K562 (cell line): ENCODE data around the gene UBXN2A. TPM values are rescaled to one million over a fixed set of nuclear protein-coding genes. Genes with fewer than 3 reads are reported as not detected.

ENCODE experiments used
- CCNT2 ChIP-seq: IDR thresholded peaks from 2 replicates; pipeline ENCODE4 v1.6.1; 2011; ENCODE audit warnings: borderline replicate concordance, low read depth, mild to moderate bottlenecking, moderate library complexity, mixed read lengths, low read length; ENCODE audit not compliant: insufficient read length; ENCODE audit errors: extremely low read depth
- ELK3 ChIP-seq: fragments of 450-650 bp; formaldehyde crosslinking; IDR thresholded peaks from 2 replicates; pipeline ENCODE4 v1.4.0; 2020; ENCODE audit warnings: mild to moderate bottlenecking
- ETV5 ChIP-seq: sonication (generic); formaldehyde crosslinking; IDR thresholded peaks from 2 replicates; pipeline ENCODE4 v1.4.0; 2020; ENCODE audit warnings: low read depth, mild to moderate bottlenecking, missing genetic modification reagents
- KDM4B ChIP-seq, 2 experiments: fragments of 450-650 bp in 1 of 2; sonication (generic) in 1 of 2; IDR thresholded peaks; 2 replicates each; pipeline ENCODE4 v1.6.1; 2016 to 2017; ENCODE audit warnings: borderline replicate concordance in 2 of 2, antibody characterized with exemption in 1 of 2, low read depth in 1 of 2, mild to moderate bottlenecking in 1 of 2
- KHSRP ChIP-seq: fragments of 450-650 bp; IDR thresholded peaks from 2 replicates; pipeline ENCODE4 v1.6.1; 2017
- MAZ ChIP-seq, 2 experiments: fragments of 450-650 bp in 1 of 2; sonication (generic) in 1 of 2; formaldehyde crosslinking; IDR thresholded peaks in 1 of 2; conservative IDR thresholded peaks in 1 of 2; 2 replicates each; pipeline versions ENCODE4 v1.4.0 to v1.5.0; 2020; ENCODE audit warnings: mild to moderate bottlenecking in 1 of 2, missing genetic modification reagents in 1 of 2
- MTA2 ChIP-seq: fragments of 450-650 bp; IDR thresholded peaks from 2 replicates; pipeline ENCODE4 v1.6.1; 2016; ENCODE audit warnings: low read depth
- ZC3H8 ChIP-seq: fragments of 450-650 bp; IDR thresholded peaks from 2 replicates; pipeline ENCODE4 v1.6.1; 2017
- ZNF174 ChIP-seq: fragments of 250-450 bp; sonication (Bioruptor Pico); IDR thresholded peaks from 2 replicates; pipeline ENCODE4 v1.4.0; 2020; ENCODE audit warnings: mild to moderate bottlenecking
- polyA plus RNA-seq, 8 experiments: library from polyadenylated mRNA; depleted of rRNA in 4 of 8; stranded (reverse) in 5 of 8; unstranded in 3 of 8; fragments of >200 nt; fragmentation: Nextera tagmentation in 2 of 8; fragmentation: Illumina TruSeq in 1 of 8; extraction: Ambion mirVana in 2 of 8; extraction: Trizol in 1 of 8; gene quantifications; 2 replicates each; pipeline versions ENCODE4 v1.2.1 to v1.2.3, GENCODE V29; 2011 to 2014; ENCODE audit warnings: inconsistent platforms in 1 of 8, missing spikeins in 1 of 8
- total RNA-seq, 7 experiments: library from RNA; depleted of rRNA in 6 of 7; stranded (reverse); fragments of >200 nt in 6 of 7; fragmentation: Illumina TruSeq in 2 of 7; extraction: Trizol in 2 of 7; gene quantifications; 2 replicates each; pipeline versions ENCODE4 v1.2.1 to v1.2.3, GENCODE V29; 2011 to 2021; ENCODE audit warnings: low replicate concordance in 1 of 7
- TF ChIP-seq, protein P1 (sequence below): fragments of 450-650 bp; formaldehyde crosslinking; IDR thresholded peaks from 2 replicates; pipeline ENCODE4 v1.4.0; 2022; ENCODE audit warnings: mild to moderate bottlenecking, moderate library complexity

Gene UBXN2A
- total and polyA plus RNA-seq, 9 of the 15 experiments (the other 6 are each of a cell fraction or from before 2014, with no cell fraction given): 3.4 to 25.6 (median 16.0) TPM

DNA sequence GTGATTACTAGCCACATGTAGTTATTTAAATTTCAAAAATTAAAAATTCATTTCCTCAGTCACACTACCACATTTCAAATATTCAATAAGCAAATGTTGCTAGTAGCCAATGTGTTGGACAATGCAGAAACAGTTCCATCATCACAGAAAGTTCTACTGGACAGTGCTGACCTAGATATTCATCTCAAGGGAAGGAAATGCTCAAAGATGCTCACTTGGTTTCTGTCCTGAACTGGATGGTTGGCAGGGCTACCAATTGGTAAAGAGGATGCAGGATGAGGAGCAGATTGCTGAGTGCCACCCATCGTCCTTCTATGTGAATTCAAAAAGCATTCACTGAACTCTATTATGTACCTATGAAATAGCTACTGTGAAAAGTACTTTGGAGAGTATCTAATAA lies 6.0 kb upstream of the UBXN2A start (continued):
- TF ChIP-seq ZC3H8: no peak
- no peak for TF ChIP-seq ZNF174 (CRISPR knock-in tag)
- no peak for TF ChIP-seq ETV5
- no peak for TF ChIP-seq KDM4B (IDR thresholded peaks at IDR 0.05; ENCODE audit: borderline replicate concordance in 2 of 2, low read depth in 1 of 2)
- TF ChIP-seq MAZ (CRISPR knock-in tag; conservative IDR thresholded peaks at IDR 0.05 in 1 of 2, IDR thresholded peaks at IDR 0.05 in 1 of 2): no peak
- no peak for TF ChIP-seq KHSRP
- no peak for TF ChIP-seq MTA2
- no peak for TF ChIP-seq CCNT2
- TF ChIP-seq ELK3: no peak
- TF ChIP-seq, protein P1, sequence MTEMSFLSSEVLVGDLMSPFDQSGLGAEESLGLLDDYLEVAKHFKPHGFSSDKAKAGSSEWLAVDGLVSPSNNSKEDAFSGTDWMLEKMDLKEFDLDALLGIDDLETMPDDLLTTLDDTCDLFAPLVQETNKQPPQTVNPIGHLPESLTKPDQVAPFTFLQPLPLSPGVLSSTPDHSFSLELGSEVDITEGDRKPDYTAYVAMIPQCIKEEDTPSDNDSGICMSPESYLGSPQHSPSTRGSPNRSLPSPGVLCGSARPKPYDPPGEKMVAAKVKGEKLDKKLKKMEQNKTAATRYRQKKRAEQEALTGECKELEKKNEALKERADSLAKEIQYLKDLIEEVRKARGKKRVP (CRISPR knock-in tag): no peak
